ENCODE results near the gene CDRT4. TPM values are rescaled to one million over a fixed set of nuclear protein-coding genes. Genes with fewer than 3 reads are reported as not detected.

The CDRT4 gene
- total RNA-seq, 4 donors from 2014 or later, result 4.0 to 13.4 (median 11.1) TPM

DNA sequence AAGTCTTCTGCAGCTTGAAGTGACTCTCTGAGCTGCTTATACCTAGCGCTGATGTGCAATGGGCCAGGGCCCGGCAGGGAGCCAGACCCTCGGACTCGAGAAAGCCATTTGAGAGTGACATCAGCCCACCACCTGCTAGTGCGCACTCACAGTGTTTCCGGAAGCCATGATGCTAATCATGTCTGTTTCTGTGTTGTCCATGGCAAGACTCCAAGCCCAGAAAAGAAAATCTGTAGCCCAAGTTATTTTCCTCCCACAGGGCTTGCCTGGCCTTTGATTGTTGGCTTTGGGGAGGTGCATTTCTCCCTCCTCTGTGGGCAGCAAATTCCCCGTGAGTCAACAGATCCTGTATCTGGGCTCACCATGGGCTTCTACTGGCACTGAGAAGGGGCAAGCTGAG, 1.8 kb upstream of the CDRT4 start:
- Histone ChIP-seq H3K4me1 (peaks cover 5 to 7% of the 10 kb centered on the region in 2 donors), H3K9me3 (no peaks in the 10 kb centered on the region), H3K36me3 (no peaks in the 10 kb centered on the region), H3K27ac (no peak overlapping the region), H3K27me3 (no peaks in the 10 kb centered on the region), H3K4me3 (replicated peaks in 1 of 3) (no peak overlapping the region)
- 87 to 93% methylated on average over 3 to 7 of the region's 7 CpGs for WGBS, 2 donors
- no peak for DNase-seq
- TF ChIP-seq POLR2A (IDR thresholded peaks at IDR 0.05) (no peak), CTCF (IDR thresholded peaks at IDR 0.05) (no peak)
- intact Hi-C loops (cut with DNase I), result no loop called here

- TF ChIP-seq POLR2A (IDR thresholded peaks at IDR 0.05) (no peak), CTCF (IDR thresholded peaks at IDR 0.05) (no peak)
- intact Hi-C loops (cut with DNase I), result no loop called here
- no peaks in the 10 kb centered on the region for H3K27me3 ChIP-seq
- H3K4me3 ChIP-seq (replicated peaks in 1 of 3), result no peak overlapping the region
- peak in 1 of 2 donors; percentile 32 for DNase-seq
- H3K4me1 ChIP-seq, result peaks cover 15 to 18% of the 10 kb centered on the region in 2 donors
- no peaks in the 10 kb centered on the region for H3K36me3 ChIP-seq
- no peaks in the 10 kb centered on the region for H3K9me3 ChIP-seq
- WGBS, 2 donors, result 36 to 47% methylated on average over 4 of the region's 4 CpGs
- H3K27ac ChIP-seq, result no peak overlapping the region
These were observed 705 bp upstream of the CDRT4 start for GRCh38 chr17:15468126-15468525.

DNA sequence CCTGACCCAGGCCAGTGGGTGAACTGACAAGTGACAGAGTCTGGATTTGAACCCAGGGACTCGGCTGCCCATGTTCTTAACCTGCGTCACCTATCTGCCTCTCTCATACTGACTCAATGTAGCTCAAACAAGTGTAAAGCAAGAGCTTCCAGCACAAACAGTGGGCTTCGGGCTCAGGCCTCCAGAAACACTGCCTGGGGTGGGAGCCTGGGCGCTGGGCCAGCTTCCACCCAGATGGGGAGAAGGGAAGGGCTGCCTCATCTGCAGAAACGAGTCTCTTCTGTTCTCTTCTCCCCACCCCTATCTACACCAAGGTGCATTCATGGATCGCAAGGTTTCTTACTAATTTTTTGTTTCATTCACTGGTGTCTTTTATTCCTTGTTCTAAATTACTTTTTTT, 1.3 kb downstream of the CDRT4 start:
- WGBS, 2 donors, result 86 to 87% methylated on average over 6 of the region's 6 CpGs
- no peaks in the 10 kb centered on the region for H3K36me3 ChIP-seq
- peaks cover 22 to 25% of the 10 kb centered on the region in 2 donors for H3K4me1 ChIP-seq
- TF ChIP-seq CTCF (IDR thresholded peaks at IDR 0.05) (no peak), POLR2A (IDR thresholded peaks at IDR 0.05) (no peak)
- no peaks in the 10 kb centered on the region for H3K27me3 ChIP-seq
- H3K4me3 ChIP-seq (replicated peaks in 1 of 3), result no peak overlapping the region
- DNase-seq, result no peak
- no peaks in the 10 kb centered on the region for H3K9me3 ChIP-seq
- intact Hi-C loops (cut with DNase I), result no loop called here
- H3K27ac ChIP-seq, result no peak overlapping the region

- Histone ChIP-seq H3K27me3 (no peaks in the 10 kb centered on the region), H3K9me3 (no peaks in the 10 kb centered on the region), H3K4me3 (replicated peaks in 1 of 3) (no peak overlapping the region), H3K27ac (no peak overlapping the region), H3K4me1 (peaks cover 29 to 30% of the 10 kb centered on the region in 2 donors), H3K36me3 (no peaks in the 10 kb centered on the region)
- 92 to 96% methylated on average over 2 of the region's 2 CpGs for WGBS, 2 donors
- TF ChIP-seq CTCF (IDR thresholded peaks at IDR 0.05) (no peak), POLR2A (IDR thresholded peaks at IDR 0.05) (no peak)
- intact Hi-C loops (cut with DNase I), result no loop called here
- no peak for DNase-seq
These were observed 2.2 kb downstream of the CDRT4 start for GRCh38 chr17:15465045-15465701.

- Histone ChIP-seq H3K36me3 (no peaks in the 10 kb centered on the region), H3K27me3 (no peaks in the 10 kb centered on the region), H3K27ac (peak overlapping the region in 2 of 3 donors; percentile 84 to 87), H3K4me1 (peaks cover 29 to 30% of the 10 kb centered on the region in 2 donors), H3K9me3 (no peaks in the 10 kb centered on the region), H3K4me3 (replicated peaks in 1 of 3) (no peak overlapping the region)
- TF ChIP-seq POLR2A (IDR thresholded peaks at IDR 0.05) (no peak), CTCF (IDR thresholded peaks at IDR 0.05) (no peak)
- DNase-seq, result no peak
- 81 to 83% methylated on average over 11 of the region's 11 CpGs for WGBS, 2 donors
- intact Hi-C loops (cut with DNase I), result no loop called here
These were observed 3.0 kb downstream of the CDRT4 start for GRCh38 chr17:15464231-15464985.

Data from thyroid gland (tissue), 4 donors.